ENCODE data around the gene NRG2.

Gene NRG2

DNA sequence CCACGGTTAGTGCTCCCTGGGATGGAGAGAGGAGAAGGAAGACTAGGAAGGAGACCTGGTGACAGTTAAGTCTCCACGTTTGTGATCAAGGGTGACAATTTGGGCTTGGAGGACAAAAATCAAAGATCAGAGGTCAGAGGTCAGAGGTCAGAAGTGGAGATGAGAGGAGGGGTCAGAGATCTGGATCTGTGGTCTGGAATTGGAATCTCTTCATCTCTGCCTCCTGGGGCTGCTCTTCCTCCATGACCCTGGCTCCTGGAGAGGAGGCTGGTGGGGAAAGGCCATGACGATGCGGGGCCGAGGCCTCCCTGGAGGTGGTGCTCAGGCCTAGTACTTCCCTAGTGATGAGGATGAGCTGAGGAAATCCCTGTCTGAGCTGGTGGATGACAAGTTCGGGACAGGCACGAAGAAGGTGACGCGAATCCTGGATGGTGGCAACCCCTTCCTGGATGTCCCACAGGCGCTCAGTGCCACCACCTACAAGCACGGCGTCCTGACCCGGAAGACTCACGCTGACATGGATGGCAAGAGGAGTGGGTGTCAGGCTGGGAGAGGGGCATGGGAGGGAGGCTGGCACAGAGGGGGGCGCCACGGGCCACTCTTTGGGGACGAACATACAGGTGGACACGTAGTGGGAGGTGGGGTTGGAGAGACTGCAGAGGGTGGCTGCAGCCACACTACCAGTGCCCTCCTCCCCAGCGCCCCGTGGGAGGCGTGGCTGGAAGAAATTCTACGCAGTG is 206.5 kb downstream of the NRG2 start:
- DNase-seq (ENCODE audit: low read depth): no peak

DNA sequence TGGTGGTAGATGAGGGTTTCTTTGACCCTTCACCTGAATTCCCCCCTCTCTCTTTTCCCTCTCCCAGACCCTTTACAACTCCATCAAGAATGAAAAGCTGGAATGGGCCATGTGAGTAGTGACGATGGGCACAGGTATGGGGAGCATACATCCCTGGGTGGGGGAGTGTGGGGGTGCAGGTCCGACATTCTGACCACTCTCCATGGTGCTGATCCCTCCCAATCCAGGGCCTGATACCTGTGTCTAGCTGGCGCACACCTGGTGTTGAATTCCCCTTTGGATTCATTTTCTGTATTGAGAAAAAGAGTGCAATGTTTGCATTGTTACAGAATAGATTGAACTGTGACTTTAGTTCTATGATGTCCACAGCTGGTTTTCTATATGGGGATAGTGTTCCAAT is 207.4 kb downstream of the NRG2 start:
- DNase-seq (ENCODE audit: low read depth): no peak

DNA sequence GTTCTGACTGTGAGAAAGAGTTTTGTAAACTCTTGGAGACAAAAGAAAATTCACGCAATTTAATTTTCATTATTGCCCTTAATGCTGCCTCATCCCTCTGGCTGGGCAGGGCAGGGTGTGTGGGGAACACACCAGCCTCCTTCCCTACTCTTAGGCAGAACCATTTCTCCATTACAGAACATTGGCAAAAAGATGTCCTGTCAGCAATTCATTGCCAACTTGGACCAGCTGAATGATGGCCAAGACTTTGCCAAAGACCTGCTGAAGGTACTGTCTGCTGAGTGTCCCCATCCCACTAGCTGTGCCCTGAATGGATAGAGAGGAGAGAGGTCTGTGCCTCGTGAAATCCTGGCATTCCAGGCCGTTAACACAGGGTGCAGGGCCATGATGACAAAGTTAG is 209.6 kb downstream of the NRG2 start:
- DNase-seq (ENCODE audit: low read depth): no peak

DNA sequence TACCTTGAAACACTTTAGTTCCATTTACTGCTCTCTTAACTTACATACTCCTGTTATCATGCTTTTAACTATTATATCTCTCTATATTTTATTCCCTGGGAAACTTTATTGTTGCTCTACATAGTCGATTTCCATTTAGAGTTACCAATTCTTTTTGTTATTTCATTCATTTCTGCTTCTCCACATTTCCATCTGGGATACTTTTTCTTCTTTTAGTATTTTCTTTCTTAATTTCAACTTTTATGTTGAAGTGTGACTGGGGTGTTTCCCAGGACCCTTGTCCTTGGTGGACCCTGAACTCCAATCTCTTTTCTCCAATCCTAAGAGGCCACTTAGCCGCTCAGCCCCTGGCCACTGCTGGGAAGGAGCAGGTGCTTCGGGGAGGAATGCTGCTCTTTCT is 211.5 kb downstream of the NRG2 start:
- no peak for DNase-seq (ENCODE audit: low read depth)

DNA sequence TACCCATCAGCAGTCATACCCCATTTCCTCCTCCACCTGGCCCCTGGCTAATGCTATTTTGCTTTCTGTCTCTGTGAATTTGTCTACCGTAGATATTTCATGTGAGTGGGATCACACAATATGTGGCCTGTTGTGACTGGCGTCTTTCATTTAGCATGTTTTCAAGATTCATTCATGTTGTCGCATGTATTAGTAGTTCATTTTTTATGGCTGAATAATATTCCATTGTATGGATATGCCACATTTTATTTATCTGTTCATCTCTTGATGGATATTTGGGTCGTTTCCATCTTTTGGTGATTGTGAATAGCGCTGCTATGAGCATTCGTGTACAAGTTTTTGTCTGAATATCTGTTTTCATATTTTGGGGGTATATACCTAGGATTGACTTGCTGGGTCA is 213.6 kb downstream of the NRG2 start:
- DNase-seq (ENCODE audit: low read depth): no peak

DNA sequence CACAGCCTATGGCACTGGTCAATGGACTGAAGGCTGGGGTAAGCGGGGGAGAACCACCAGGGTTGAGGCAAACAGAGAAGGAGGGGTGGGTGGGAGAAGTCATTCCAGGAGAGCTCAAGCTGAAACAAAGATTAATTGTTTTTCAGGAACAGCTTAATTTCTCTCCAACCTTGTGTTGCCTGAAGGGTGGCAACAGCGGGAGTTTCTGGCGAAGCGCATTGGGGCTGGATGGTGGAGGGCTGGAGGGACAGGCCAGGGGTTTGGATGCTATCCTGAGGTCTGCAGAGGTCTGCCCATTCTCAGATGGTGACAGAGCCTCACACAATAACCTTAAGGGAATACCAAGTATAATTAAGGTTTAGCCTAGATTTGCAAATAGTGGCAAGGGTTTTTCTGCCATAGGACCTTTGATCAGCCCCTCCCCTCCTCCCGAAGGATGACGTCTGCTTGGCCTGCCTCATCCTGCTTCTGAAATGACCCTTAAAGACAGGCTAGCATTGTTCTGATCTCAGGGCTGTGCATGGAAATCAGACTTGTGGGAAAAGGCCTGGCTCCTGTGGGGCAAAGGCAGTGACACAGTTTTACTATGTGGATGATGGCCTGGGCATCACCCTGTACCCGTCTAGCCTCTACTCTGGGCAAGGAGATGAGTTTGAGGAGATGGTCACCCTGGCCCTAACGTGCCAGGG is 214.7 kb downstream of the NRG2 start:
- no peak for DNase-seq (ENCODE audit: low read depth)

DNA sequence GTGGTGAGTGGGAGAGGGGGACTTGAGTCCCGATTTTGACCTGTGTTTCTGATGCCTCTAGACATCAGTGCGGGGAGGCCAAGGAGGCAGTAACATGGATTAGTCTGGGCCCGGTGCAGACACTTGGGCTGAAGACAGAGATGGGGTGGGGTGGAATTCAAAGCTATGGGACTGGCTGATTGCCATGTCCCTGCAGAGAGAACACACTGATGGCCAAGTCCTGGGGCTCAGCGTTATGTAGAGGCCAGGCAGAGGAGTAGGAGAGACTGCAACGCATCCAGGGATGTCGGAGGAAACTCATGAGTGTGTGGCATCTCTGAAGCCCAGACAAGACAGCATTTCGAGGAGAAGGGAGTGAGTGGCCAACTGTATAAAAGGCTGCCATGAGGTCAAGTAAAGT is 217.4 kb downstream of the NRG2 start:
- DNase-seq (ENCODE audit: low read depth): no peak

DNA sequence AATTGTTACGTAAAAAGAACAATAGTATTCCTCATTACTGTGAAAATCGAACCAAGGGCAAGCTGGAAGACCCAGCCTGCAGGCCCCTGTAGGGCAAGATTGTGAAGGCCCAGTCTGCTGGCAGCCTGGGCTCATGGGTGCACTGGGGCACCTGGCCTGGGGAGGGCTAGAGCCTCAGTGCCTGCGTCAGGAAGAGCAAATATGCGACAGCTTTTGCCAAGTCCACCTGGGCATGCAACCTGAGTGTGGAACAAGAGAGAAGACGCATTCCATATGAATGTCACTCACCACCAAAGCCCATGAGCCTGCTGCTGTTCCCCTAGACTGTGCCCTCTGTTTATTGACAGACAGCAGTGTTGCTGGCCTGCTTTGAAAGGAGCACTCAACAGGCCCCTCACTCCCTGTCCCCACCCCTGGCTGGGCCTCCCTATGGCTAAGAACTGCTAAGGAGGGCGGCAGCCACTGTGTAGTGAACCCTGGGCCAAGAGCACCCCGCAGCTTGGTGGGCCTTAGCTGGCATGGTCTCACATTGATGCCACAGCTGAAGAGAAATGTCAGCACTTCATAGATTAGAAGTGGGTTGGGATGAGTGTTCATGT is 219.2 kb downstream of the NRG2 start:
- no peak for DNase-seq (ENCODE audit: low read depth)

DNA sequence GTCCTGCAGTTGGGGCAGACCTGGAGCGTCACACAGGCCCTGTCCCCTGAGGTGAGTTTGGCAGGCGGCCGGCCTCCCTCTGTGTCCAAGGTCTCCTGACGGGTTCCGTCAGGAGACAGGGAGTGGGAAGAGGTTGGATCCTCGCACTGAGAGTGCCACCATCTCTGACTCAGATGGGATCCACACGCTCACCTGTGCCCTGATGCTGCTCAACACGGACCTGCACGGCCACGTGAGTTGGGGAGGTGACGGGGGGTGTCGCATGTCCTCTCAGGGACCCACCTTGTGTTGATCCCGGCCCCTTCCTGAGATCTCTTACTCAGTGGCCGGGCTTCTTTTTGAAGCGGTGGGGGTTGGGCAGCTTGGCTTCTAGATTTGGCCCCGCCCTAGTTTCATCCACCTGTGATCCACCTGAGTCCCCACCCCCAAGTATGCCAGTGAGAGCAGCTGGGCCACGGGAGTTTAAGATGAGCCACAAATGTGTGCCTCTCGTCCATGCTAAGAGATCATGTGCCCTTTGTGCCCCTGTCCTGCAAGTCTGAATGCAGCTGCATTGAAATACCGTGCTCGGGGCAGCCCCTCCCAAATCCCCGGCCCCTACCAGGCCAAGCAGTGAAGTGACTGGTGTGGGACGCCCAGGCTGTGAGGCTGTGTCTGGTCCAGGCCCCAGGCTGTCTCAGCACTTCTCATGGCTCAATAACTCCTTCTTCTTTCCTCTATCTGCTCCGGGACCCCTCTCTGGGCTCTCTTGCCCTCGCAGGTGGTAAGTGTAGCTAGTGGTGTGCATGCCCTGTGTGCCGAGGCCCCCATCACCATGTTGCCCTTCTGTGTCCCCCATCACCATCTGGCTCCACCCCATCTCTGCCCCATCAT is 220.3 kb downstream of the NRG2 start:
- no peak for DNase-seq (ENCODE audit: low read depth)

DNA sequence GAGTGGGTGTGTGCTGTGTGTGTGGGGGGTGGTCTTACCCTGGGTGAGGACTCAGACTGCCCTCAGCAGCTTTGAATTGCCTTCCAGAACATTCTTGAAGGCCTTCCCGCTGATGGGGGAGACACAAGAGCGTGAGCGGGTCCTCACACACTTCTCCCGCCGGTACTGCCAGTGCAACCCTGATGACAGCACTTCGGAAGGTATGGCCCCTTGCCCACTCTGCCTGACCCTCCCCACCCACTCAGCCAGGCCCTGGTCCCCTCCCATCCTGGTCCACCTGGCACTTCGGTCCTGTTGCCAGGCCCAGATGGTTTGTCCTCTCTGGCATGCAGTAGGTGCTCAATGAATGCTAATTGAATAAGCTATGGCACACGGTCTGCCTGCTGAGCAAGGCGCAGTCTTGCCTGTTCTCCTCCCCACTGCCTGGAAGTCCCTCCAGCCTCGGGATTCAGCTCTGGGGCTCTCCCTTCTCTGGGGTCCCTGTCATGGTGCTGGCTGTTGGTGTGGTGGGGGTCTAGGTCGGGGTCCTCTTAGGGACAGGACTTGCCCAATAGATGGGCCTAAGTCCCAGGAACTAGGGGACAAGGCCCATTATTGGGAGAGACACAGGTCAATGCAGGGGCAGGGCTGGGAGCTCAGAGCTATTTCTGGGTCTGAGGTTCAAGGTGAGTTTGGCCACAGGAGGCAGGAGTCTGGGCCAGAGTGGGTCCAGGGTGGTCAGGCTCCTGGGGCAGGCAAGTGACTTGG is 221.1 kb downstream of the NRG2 start:
- DNase-seq (ENCODE audit: low read depth): no peak

DNA sequence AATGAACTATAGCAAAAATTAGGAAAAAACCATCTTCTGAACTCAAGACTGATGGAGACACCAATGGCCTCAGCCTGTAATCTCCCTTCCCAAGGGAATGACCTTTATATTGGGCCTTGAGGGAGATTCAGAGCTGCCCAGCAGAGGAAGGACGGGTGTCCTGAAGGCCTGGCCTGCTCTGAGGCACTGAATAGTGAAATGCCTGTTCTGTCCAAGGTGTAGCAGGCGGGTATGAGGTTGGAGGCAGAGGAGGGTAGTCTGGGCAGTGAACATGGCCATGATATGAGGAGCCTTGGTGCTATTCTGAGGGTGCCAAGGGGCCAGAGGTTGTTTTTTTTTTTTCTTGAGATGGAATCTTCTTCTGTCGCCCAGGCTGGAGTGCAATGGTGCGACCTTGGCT is 222.5 kb downstream of the NRG2 start:
- DNase-seq (ENCODE audit: low read depth): no peak

DNA sequence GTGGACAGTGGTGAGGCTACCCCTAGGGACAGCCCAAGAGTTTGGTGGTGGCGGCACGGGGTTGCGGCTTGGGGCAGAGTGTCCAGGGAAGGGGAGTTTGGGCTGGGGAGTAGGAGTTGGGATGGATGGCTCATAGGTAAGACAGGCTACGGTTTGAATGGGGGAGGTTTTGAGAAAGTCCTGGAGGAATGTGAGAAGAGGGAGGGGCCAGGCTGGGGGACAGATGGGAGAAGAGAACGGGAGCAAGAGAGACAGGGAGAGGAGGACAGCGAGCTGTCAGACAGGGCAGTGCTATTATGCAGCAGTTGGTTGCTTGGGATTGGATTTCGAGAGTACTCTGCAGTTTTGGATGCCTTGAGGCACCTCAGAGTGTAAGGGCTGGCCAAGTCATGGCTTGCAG is 223.0 kb downstream of the NRG2 start:
- DNase-seq (ENCODE audit: low read depth): no peak

DNA sequence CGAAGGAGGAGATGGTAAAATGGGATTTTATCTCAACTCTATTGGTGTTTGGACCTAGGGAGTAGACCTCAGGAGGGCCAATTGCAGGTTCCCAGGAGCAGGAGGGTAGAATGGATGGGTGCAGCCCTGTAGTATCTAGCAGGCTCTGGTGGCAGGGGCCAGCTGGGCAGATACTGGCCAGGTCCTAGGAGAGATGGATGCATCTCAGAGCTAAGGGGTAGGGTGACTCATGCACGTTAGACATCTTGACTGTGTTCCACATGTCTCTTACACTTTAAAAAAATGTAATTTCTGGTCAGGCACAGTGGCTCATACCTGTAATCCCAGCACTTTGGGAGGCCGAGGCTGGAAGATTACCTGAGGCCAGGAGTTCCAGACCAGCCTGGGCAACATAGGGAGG is 225.1 kb downstream of the NRG2 start:
- DNase-seq (ENCODE audit: low read depth): no peak

DNA sequence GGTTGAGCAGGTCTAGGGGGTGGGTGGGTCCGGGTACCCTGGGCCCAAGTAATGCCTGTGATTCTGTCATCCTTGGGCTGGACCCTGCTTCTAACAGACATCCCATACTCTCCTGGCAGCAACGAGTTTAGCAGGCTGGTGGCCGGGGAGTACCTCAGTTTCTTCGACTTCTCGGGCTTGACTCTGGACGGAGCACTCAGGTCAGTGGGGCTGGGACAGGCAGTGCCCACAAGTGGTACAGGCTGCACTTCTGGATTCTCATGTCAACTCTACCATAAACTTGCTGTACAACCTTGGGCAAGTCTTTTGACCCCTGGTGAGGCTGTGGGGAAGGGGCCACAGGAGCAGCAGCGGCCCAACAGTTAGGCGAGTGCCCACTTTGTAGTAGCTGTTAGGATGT is 225.7 kb downstream of the NRG2 start:
- DNase-seq (ENCODE audit: low read depth): no peak

DNA sequence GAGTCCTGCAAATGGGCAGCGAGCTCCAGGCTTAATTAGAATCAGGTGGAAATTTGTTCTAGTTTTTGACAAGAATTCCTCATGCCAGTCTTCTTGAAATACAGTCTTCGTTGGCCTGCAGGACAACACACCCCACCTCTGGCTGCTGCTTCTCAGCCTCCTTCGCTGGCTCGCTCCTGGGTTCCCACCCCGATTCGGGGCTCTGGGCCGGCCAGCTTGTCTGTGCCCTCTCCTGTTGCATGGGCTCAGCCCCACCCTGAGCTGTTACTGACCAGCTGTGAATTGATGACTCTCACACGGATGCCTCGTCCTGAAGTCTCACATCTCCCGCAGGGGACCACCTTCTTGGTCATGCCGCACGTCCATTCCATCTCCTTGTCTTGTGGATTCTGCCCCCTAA is 226.5 kb downstream of the NRG2 start:
- DNase-seq (ENCODE audit: low read depth): no peak

DNA sequence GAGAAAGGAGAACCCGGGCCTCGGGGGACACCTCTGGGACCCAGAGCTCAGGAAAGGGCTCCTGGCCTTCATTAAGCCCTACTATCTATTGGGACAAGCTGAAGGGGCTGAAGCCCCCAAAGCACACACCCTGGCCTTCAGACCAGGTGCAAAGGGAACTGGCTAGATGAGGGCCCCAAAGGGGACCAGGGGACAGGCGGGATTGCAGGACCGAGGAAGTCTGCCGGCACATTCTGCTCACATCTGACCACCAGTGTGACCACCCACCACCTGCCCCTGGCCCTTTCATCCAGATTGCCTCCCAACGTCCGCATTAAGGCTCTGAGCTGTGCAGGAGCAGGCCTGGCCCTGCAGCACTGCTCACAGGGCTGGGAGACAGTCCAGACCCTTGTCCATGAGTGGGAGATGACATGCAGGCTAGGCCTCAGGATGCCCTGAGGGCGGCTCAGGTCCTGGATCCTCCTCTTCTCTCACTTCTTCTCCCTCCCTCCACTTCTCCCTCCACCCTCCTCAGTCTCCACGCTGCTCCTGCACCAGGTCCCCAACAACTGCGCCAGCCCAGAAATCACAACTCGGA is 228.3 kb downstream of the NRG2 start:
- no peak for DNase-seq (ENCODE audit: low read depth)

DNA sequence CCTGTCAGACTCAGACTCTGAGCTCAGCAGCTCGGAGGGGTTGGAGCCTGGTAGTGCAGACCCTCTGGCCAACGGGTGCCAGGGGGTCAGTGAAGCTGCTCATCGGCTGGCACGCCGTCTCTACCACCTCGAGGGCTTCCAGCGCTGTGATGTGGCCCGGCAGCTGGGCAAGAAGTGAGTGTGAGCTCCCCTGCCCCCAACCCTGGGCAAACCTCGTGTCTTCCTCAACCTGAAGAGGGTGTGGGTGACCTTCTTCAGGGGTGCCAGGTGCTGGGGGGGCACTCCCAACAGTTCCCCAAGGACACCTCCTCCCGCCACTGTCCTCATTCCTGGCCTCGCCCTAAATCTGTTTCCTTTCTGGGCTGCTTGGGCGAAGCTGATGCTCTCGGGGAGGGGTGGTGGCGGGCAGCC is 228.9 kb downstream of the NRG2 start:
- no peak for DNase-seq (ENCODE audit: low read depth)

DNA sequence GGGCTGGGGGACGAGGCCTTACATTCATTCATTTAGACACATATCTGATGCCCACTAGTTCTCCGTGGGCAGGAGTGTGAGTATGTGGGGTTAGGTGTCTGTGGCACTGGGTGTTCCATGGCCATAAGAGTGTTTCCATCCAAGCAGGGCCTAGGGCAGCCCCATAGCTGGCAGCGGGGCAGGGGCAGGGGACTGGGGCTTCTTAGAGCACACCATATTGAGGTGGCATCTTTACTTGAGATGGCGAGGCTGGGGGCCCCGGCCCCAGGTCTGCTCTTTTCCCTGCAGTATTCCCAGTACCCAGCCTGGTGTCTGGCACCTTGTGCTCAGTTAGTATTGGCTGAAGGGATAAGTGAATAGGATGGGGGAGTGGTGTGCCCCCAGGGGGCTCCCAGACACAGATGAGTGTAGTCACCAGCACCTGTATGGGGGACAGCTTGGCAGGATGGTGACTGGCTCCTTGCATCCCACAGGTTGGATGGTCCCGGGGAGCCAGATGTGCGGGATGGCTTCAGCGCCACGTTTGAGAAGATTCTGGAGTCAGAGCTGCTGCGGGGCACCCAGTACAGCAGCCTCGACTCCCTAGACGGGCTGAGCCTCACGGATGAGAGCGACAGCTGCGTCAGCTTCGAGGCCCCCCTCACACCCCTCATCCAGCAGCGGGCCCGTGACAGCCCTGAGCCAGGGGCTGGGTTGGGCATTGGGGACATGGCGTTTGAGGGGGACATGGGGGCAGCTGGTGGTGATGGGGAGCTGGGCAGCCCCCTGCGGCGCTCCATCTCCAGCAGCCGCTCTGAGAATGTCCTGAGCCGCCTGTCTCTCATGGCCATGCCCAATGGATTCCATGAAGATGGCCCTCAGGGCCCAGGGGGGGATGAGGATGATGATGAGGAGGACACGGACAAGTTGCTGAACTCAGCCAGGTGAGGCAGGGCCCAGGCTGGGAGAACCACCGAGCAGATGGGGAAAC is 230.0 kb downstream of the NRG2 start:
- DNase-seq (ENCODE audit: low read depth): no peak

DNA sequence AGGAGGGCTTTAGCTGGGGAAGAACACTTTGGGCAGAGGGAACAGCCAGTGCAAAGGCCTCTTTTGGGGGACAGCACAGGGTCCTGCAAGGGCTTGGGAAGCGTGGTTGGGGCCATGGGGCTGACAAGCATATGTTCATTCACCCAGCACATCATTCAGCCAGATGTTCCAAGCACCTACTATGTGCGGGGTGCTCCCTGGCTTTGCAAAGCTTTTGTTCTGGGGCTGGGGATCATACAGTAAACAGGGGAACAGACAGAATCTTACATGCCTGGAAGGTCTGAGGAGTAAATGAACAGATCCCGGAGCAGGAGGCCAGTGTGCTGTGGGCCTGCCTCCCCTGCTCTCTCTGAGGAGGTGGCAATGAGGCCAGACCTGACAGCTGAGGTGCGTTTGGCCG is 230.8 kb downstream of the NRG2 start:
- no peak for DNase-seq (ENCODE audit: low read depth)

DNA sequence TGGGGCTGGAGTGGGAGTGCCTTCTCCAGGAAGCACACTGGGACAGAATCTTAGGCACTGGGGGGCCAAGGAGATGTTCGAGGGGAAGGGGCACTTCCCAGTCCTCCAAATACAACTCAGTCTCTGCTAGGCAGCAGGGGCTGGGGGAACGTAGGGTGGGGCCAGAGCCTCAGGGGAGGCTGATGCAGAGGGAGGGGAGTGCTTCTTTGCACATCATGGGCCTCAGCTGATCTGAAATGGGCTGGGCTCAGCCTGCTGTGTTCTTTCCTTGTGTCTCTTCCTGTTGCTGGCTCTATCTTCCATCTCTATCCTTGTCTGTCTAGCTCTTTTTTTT is 231.9 kb downstream of the NRG2 start:
- DNase-seq (ENCODE audit: low read depth): no peak
